ENCODE measurements around the gene ADH5.
"Not testable (repeated sequence)": the region's sequence is repeated elsewhere in the genome, so short reads cannot be mapped to it uniquely, and the experiment has no call there.

DNA sequence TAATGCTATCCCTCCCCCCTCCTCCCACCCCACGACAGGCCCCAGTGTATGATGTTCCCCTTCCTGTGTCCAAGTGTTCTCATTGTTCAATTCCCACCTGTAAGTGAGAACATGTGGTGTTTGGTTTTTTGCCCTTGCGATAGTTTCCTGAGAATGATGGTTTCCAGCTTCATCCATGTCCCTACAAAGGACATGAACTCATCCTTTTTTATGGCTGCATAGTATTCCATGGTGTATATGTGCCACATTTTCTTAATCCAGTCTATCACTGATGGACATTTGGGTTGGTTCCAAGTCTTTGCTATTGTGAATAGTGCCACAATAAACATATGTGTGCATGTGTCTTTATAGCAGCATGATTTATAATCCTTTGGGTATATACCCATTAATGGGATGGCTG is 23.1 kb downstream of the ADH5 start:
- not testable (repeated sequence) for TF ChIP-seq POLR2AphosphoS5 (IDR thresholded peaks at IDR 0.05; ENCODE audit: low read depth, low read length); POLR2A (IDR thresholded peaks at IDR 0.05; ENCODE audit: low read depth, low read length); TAF1 (IDR thresholded peaks at IDR 0.05; ENCODE audit: low read depth, low read length); SPI1 (IDR thresholded peaks at IDR 0.05; ENCODE audit: low read depth, low read length); PAX5 (IDR thresholded peaks at IDR 0.05; ENCODE audit: insufficient read depth, low read length, severe bottlenecking); POU2F2 (IDR thresholded peaks at IDR 0.05; ENCODE audit: low read depth, low read length)

Data from GM12891 (cell line).